Epithelial cell of prostate (primary cell): Measurements from ENCODE around the gene SYNPO2.
"Not testable (repeated sequence)": the region's sequence is repeated elsewhere in the genome, so short reads cannot be mapped to it uniquely, and the experiment has no call there.

Experiments
- DNase-seq: peaks from one replicate; pipeline ENCODE4 v3.0.0-alpha.2; 2011; ENCODE audit warnings: low read depth, low spot score
- H3K27ac ChIP-seq: fragments of 450-650 bp; 2 replicates; pipeline ENCODE4 v1.5.1; 2017; ENCODE audit warnings: mild to moderate bottlenecking

Gene SYNPO2

GRCh38 chr4:119048446-119048845 lies 159.8 kb downstream of the SYNPO2 start:
- DNase-seq, result no peak
- H3K27ac ChIP-seq, result peak overlapping the region; percentile 11

DNA sequence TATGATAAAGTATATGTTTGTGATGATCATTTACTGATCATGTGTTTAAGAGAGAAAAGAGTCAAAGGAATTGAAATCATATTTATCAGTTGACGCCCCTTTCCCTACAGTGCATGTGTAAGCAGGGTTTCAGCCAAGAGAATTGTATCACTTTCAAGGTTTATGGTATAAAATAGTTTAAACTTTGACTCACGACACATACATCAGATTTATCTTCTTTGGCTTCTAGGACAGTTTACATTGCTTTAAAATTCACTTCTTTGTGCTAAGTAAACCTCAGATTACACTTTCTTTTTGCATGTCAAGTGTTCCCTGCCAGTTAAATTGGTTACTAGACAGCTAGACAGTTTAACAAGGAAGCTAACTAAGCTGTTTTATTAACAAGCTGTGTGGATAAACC lies 160.7 kb downstream of the SYNPO2 start:
- DNase-seq, result no peak
- no peak overlapping the region for H3K27ac ChIP-seq

DNA sequence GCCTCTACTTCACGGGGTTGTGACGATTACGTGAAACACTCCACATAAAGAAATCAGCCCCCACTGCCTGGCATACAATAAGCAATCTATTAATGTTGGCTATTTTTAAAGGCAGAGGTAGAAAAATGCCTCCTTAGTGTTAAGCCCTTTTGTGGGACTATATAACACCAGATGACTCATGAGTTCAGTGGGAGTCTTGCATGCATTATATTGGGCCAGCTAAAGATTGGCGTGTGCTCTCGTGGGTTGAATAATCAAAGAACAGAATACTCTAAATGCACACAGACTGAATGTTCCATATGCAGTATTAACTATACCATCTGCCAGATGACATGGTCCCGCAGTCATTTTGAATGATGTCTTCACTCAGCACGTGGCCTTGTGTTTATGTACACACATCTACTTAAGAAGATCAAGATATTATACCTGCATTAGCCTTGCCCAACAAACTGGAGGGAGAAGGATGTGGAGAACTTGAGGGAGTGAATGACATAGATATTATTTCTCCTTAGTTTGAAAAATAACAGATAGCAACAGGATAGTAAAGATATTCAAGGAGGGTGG lies 162.0 kb downstream of the SYNPO2 start:
- no peak overlapping the region for H3K27ac ChIP-seq
- DNase-seq, result no peak

DNA sequence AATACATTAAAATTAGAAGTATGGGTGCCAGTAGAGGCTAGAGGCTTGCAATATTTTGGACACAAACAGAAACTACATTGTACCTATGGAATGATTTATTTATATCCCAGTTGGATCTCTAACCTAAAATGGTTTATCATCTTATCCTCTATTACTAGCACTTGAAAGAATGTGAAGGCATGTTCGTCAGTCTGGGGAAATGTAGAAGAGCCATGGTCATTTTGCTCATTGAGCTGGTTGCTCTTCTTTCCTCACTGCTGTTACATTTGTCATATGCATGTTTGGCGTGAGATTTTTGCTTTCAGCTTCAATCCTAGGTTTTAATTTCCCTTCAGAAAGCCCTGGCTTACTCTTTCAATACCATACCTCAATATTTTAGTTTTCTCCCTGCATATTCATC lies 164.6 kb downstream of the SYNPO2 start:
- DNase-seq, result no peak

DNA sequence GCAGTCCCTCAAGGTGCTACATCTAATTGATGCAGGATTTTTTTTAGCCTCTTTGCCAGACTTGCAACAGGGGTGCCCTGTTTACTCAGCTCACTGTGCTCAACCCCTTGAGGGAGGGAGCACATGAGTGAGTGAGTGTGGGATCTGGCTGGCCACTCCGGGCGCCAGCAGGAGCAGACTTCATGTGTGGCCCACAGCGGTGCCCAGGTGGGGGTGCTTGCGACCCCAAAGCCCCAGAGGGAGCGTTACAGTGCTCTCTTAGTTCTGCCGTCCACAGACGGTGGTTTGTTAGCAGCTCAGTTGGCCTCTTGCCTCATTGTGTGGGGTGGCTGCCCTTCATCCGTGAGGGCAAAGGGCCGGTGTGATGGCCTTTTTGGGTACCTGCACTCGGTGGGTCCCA lies 165.3 kb downstream of the SYNPO2 start:
- no peak for DNase-seq
- H3K27ac ChIP-seq, result no peak overlapping the region

More for the DNA sequence above, 164.6 kb downstream of the SYNPO2 start:
- no peak overlapping the region for H3K27ac ChIP-seq

GRCh38 chr4:119057417-119057816 lies 168.8 kb downstream of the SYNPO2 start:
- no peak overlapping the region for H3K27ac ChIP-seq
- no peak for DNase-seq

- DNase-seq, result no peak
- H3K27ac ChIP-seq, result no peak overlapping the region
Measured at GRCh38 chr4:119059221-119059620, 170.6 kb downstream of the SYNPO2 start.

GRCh38 chr4:119067125-119067524 lies 178.5 kb downstream of the SYNPO2 start:
- H3K27ac ChIP-seq, DNase-seq: not testable (repeated sequence)

GRCh38 chr4:119067670-119068360 lies 179.2 kb downstream of the SYNPO2 start:
- H3K27ac ChIP-seq, result peak overlapping the region; percentile 83
- not testable (repeated sequence) for DNase-seq

- H3K27ac ChIP-seq, result peak overlapping the region; percentile 83
- peak; percentile 67 for DNase-seq
Measured at GRCh38 chr4:119068529-119068962, 179.9 kb downstream of the SYNPO2 start.

- peak; percentile 58 for DNase-seq
- H3K27ac ChIP-seq, result peak overlapping the region; percentile 83
Measured at GRCh38 chr4:119070301-119070700, 181.6 kb downstream of the SYNPO2 start.

DNA sequence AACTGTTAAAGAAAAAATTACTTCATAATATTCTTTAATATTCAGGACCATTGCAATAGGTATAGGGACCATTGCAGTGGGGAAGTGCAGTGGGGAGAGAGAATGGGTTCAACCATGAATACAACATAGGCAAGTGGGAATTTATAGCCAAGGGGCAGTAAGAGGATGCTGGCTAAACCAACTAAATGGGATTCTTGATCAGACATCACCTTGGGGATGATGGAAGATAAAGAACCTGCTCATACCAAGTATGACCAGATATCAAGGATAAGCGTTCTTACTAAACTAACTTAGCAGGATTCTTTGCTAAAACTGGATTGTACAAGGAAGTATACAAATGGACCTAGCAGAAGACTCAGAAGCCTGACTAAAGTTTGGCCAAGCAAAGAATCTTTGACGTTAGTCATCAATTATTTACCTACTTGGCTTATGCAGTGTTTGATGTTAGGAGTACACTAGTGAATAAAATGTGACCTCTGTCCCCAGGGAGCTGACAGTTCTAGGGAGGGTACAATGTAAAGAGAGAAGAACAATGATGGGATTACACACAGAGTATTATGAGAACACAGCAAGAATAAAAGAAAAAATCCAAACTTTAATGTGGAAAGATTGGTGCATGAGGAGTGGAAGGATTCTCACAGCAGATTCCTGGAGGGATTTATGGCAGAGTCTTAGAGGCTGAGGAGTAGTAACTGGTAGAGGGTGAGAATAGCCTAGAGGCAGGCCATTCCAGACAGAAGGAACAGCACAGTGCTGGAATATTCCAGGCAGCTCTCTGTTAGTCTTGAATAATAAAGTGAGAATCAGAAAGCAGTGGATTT lies 192.3 kb downstream of the SYNPO2 start:
- DNase-seq, result peak; percentile 45
- peak overlapping the region; percentile 44 for H3K27ac ChIP-seq

GRCh38 chr4:119081542-119081859 lies 192.8 kb downstream of the SYNPO2 start:
- DNase-seq, result no peak
- peak overlapping the region; percentile 44 for H3K27ac ChIP-seq

DNA sequence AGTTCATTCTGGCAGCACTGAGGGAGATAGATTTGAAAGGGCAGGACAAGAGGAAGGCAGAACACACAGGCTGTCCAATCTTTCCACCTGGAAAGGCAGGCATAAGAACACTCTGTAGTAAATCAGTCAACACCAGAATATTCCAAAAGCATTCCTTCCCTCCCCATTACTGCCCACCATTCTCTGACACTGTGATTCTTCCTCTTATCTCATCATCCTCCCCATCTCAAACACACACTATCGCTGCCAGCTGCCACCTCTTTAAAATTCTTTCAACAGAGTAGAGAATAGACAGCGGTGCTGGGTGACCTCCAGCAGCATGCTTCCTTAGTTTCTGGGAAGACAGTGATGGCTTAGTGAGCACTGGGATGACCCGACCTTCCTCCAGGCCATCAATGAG lies 193.3 kb downstream of the SYNPO2 start:
- no peak for DNase-seq
- no peak overlapping the region for H3K27ac ChIP-seq

- no peak for DNase-seq
- no peak overlapping the region for H3K27ac ChIP-seq
Measured at GRCh38 chr4:119082661-119083060, 194.0 kb downstream of the SYNPO2 start.

- no peak overlapping the region for H3K27ac ChIP-seq
- no peak for DNase-seq
Measured at GRCh38 chr4:119084513-119084912, 195.9 kb downstream of the SYNPO2 start.

DNA sequence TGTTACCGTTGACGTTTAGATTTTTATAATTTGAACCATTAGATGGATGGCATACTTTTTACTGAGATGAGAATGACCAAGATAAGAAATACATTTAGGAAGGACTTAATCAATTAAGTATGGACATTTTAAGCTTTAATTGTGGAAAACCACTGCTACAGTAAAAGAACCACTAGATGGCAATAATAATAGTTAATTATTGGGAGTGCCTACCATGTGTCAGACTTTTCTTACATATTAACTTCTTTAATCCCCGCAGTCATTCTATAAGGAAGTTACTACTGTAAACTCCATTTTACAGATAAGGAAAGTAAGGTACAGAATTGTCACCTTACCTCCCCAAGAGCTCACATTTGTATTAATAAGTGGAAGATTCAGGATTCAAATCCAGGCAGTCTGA lies 198.5 kb downstream of the SYNPO2 start:
- H3K27ac ChIP-seq, result no peak overlapping the region
- DNase-seq, result no peak

- no peak for DNase-seq
- H3K27ac ChIP-seq, result no peak overlapping the region
Measured at GRCh38 chr4:119087656-119088055, 199.0 kb downstream of the SYNPO2 start.

- DNase-seq, result no peak
- H3K27ac ChIP-seq, result peak overlapping the region; percentile 60
Measured at GRCh38 chr4:119093042-119093827, 204.6 kb downstream of the SYNPO2 start.

GRCh38 chr4:119097282-119097900 lies 208.7 kb downstream of the SYNPO2 start:
- H3K27ac ChIP-seq, result no peak overlapping the region
- DNase-seq, result no peak
